ENCODE results near the gene SCT.

Gene SCT

DNA sequence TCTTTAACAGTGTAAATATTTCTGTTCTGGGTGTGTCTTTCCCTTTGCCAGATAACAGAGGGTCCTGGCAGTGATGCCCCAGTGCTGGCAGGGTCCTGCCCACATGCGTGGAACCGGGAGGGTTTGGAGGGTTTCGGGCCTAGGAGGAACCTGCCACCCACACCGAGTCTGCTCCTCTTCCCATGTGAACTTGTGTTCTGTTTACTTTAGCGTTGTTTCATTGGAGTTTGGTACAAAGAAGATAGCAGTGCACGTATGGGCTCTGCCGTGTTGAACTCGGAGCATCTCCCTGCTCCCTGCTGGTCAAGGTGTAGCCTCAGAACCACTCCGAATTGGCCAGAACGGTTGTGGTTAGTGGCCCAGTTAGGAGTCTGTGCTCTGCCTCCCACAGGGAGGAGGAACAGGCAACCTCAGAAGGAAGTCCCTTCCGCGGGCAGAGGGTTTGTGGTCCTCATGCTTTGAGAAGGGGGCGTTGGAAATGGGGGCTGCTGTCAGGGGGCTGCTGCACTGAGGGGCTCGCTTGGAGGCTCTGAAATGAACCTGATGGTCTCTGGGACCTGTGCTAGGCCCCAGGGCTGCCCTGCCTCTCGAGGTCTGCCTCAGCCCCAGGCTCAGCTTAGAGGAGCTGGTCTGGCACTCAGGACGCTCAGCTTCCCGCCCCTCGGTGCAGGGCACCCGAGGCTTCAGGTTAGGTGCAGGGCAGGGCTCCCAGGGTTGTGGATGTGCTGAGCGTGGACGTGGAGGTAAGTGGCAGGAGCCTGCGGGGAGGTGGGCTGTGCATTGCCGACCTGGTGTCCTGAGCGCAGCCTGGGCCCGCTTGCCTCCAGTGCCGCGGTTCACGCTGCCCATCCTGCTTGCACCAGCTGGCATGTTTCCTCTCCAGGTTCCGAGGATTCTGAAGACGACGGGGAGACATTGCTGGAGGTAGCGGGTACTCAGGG, 40.3 kb downstream of the SCT start:
- DNase-seq (ENCODE audit: low spot score) = no peak

DNA sequence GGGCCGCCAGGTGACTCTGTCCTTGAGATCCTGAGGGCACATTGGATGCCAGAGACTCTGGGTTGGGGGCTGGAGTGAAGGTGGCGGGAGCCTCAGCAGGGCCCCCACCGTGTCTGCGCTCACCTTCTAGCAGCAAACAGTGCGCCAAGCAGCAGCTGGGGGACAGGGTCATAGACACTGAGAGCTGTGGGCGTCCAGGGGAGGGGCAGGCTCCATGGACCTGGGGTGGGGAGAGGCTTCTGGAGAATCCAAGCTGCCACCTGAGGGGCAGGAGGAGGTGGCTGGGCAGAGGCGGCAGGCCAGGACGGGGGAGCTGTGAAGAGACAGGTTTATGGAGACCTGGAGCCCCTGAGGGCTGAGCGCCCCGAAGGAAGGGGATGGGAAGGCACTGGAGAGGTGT, 42.7 kb downstream of the SCT start:
- DNase-seq (ENCODE audit: low spot score) = no peak

DNA sequence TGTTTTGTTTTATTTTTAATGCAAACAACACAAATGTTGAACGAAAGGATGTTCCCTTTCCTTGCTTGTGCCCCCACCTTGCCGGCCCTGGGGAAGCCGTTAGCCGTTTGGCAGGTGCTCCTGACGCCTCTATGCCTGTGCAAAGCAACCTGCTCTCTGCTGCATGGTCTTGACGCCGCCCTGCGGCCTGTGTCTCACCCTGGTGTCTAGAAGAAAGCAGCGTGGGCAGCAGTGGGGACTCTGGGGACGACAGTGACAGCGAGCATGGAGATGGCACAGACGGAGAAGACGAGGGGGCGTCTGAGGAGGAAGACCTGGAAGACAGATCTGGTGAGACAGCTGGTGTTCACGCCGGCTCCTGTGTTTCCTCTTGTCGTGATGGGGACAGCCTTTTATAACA, 45.2 kb downstream of the SCT start:
- DNase-seq (ENCODE audit: low spot score) = no peak

DNA sequence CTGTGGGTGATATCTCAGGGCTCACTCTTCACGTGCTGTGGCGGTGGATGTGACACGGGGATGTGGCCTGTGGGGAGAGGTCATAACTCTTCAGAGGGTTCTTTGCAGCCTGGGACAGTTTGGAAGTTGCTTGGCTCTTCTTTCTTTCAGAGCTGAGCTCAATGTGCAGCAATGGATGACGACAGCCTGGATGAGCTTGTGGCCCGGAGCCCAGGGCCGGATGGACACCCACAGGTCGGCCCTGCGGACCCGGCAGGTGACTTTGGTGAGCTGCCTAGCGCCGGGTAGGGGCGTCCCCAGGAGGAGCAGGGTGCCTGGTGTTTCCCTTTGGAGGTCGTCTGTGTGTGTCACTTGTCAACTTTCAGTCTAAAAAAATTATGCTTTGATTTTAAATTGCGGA, 45.6 kb downstream of the SCT start:
- DNase-seq (ENCODE audit: low spot score) = no peak

DNA sequence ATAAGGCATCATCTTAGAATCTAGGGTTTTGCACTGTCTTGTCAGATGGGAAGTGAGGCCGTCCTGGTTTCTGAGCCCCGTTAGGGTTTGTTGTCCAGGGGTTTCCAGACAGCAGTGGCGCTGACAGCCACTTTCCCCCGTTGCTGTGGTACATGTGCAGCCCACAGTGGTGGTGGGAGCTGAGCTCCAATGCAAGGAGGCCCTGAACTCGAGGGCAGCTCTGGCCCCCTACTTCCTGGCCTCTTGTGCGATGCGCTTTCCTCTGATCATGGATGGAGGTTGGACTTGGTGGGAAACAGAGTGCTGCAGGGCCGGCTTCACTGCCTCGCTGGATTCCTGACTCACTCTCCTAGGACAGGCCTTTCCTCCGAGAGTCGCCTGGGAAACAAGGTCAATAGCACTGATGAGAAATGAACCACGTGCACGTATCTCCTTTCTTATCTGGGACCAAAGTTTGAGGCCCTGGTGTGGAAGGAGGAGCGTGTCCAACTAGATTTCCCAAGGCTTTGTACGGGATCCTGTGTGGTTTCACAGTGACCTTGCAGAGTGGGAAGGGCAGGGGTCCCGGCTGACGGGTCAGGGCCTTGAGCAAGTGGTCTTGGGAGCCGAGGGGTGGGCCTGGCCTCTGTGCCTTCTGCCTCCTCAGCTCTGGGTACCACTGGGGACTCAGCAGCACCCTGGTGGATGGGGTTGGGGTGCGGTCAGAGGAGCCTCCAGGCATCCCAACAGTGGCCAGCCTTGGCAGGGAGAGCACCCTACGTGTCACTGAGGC, 47.0 kb downstream of the SCT start:
- no peak for DNase-seq (ENCODE audit: low spot score)

DNA sequence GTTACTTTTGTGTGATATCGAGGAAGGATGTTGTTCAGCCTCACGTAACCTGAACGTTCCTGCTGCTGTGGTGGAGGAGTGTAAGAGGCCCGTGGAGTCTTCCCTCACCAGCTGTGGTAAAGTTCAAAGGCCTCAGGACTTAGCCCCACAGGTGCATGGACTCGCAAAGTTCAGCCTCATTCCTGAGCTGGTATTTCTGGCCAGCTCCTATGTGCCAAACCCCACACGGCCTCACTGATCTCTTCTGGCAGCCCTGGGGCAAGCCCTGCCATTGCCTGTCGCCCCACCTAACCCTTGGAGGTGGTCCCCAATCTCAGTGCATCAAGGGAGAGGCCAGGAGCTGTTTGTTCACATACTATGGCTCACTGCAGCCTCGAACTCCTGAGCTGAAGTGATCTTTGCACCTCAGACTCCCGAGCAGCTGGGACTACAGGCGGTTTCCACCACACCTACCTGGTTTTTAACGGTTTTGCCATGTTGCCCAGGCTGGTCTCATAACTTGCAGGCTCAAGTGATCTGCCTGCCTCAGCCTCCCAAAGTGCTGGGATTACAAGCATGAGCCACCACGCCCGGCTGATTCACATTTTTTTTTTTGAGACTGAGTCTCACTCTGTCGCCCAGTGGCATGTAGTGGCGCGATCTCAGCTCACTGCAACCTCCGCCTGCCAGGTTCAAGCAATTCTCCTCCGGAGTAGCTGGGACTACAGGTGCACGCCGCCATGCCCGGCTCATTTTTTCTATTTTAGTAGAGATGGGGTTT, 48.5 kb downstream of the SCT start:
- no peak for DNase-seq (ENCODE audit: low spot score)

DNA sequence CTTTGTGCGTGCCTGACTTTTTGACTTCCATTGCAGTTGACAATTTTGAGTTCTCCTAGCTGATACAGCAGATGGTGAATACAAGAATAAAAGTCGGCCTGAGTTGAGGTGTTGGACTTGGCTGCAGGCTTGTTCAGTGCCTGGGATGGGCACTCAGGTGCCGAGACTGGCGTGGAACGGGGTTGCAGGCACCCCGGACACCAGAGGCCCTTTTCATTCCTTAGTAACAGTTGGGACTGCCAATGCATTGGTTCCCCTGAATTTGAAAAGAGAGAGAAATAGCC, 49.4 kb downstream of the SCT start:
- no peak for DNase-seq (ENCODE audit: low spot score)

DNA sequence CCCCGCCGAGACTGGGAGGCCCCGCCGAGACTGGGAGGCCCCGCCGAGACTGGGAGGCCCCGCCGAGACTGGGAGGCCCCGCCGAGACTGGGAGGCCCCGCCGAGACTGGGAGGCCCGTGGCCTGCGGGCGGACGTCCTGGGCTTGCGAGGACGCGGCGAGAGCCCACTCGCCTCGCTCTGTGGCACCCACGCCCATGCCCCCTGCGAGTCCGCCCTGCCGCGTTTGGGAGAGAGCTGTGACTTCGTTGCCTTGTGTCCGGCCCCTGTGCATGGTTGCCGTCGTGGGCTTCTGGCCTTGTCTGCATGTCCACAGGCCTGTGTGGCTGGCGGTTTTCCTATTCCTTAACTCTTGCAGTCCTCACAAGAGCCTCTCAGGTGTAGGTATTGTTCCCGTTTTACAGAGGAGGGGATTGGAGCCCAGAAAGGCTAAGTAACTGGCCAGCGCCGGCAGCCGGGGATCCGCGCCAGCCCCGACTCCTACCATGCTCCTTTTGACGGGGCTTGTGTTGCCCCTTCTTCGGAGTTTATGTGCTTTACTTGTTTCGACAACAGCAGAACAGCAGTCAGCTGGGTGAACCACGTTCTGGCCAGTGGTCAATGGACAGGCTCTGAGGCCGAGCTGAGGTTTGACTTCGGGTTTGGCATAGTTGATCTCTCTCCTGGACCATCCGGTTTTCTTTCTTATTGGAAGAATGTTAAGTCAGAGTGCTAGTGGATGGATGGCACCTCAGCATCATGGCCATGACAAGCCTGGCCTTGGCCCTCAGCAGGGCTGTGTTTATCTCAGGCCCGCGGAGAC, 50.0 kb downstream of the SCT start:
- no peak for DNase-seq (ENCODE audit: low spot score)
